ENCODE data around the gene THRB.
A peak's percentile ranks its signal among the peaks of the same experiment; 100 is the strongest.

Gene THRB

GRCh38 chr3:24385012-24385615, 109.5 kb downstream of the THRB start:
- Histone ChIP-seq H3K27me3 (ENCODE audit: control insufficient read depth in 1 of 2, insufficient read depth in 1 of 2, low read length in 2 of 2) (no peaks in the 10 kb centered on the region), H3K4me1 (ENCODE audit: control insufficient read depth, insufficient read depth, low read depth, low read length) (peaks cover 6% of the 10 kb centered on the region), H3K36me3 (ENCODE audit: control insufficient read depth in 1 of 2, insufficient read depth in 2 of 2, low read depth in 1 of 2, low read length in 2 of 2) (no peaks in the 10 kb centered on the region), H2BK15ac (ENCODE audit: low read depth, poor library complexity, severe bottlenecking) (no peak overlapping the region), H3K18ac (ENCODE audit: low read depth in 1 of 2, low read length in 2 of 2) (peak overlapping the region in 1 of 2 experiments; percentile 80), H3K23ac (ENCODE audit: low read length in 2 of 2) (no peak overlapping the region), H2AFZ (ENCODE audit: low read depth, low read length) (no peak overlapping the region), H3K4me2 (ENCODE audit: low read length, poor library complexity, severe bottlenecking) (no peak overlapping the region), H3K4ac (ENCODE audit: low read depth in 1 of 2, low read length in 2 of 2) (no peak overlapping the region), H3K9me3 (ENCODE audit: control insufficient read depth, low read length) (no peaks in the 10 kb centered on the region), H3K4me3 (ENCODE audit: insufficient read depth in 1 of 2, low read depth in 1 of 2, low read length in 2 of 2) (no peak overlapping the region), H3K14ac (ENCODE audit: low read length in 2 of 2) (peak overlapping the region in 1 of 2 experiments; percentile 79), H2BK12ac (ENCODE audit: low read length in 2 of 2) (no peak overlapping the region), H3K27ac (ENCODE audit: low read length, poor library complexity, severe bottlenecking) (no peak overlapping the region), H2BK120ac (ENCODE audit: low read depth, low read length) (no peak overlapping the region), H2AK5ac (ENCODE audit: low read length, severe bottlenecking) (no peak overlapping the region), H4K91ac (ENCODE audit: low read length) (no peak overlapping the region), H2BK5ac (ENCODE audit: low read depth, low read length, poor library complexity, severe bottlenecking) (no peak overlapping the region), H4K8ac (ENCODE audit: low read length) (no peak overlapping the region), H3K9ac (ENCODE audit: low read length) (no peak overlapping the region), H3K79me1 (replicated peaks; ENCODE audit: low read length, poor library complexity, severe bottlenecking) (peaks cover 3% of the 10 kb centered on the region)
- no peak for DNase-seq
- 44% methylated on average over 2 of the region's 2 CpGs for WGBS

- no peaks in the 10 kb centered on the region for H3K9me3 ChIP-seq (ENCODE audit: control insufficient read depth, low read length)
- no peak overlapping the region for H2BK5ac ChIP-seq (ENCODE audit: low read depth, low read length, poor library complexity, severe bottlenecking)
- DNase-seq = no peak
- H2BK12ac ChIP-seq (ENCODE audit: low read length in 2 of 2) = no peak overlapping the region
- H2AK5ac ChIP-seq (ENCODE audit: low read length, severe bottlenecking) = no peak overlapping the region
- H3K23ac ChIP-seq (ENCODE audit: low read length in 2 of 2) = no peak overlapping the region
- no peak overlapping the region for H3K4me3 ChIP-seq (ENCODE audit: insufficient read depth in 1 of 2, low read depth in 1 of 2, low read length in 2 of 2)
- H2BK120ac ChIP-seq (ENCODE audit: low read depth, low read length) = no peak overlapping the region
- H3K18ac ChIP-seq (ENCODE audit: low read depth in 1 of 2, low read length in 2 of 2) = no peak overlapping the region
- no peak overlapping the region for H3K4ac ChIP-seq (ENCODE audit: low read depth in 1 of 2, low read length in 2 of 2)
- H3K14ac ChIP-seq (ENCODE audit: low read length in 2 of 2) = no peak overlapping the region
- no peak overlapping the region for H3K4me2 ChIP-seq (ENCODE audit: low read length, poor library complexity, severe bottlenecking)
- no peak overlapping the region for H2AFZ ChIP-seq (ENCODE audit: low read depth, low read length)
- H3K36me3 ChIP-seq (ENCODE audit: control insufficient read depth in 1 of 2, insufficient read depth in 2 of 2, low read depth in 1 of 2, low read length in 2 of 2) = no peaks in the 10 kb centered on the region
- H4K8ac ChIP-seq (ENCODE audit: low read length) = no peak overlapping the region
- peaks cover 3% of the 10 kb centered on the region for H3K79me1 ChIP-seq (replicated peaks; ENCODE audit: low read length, poor library complexity, severe bottlenecking)
- WGBS = 100% methylated on average over 2 of the region's 2 CpGs
- H3K27me3 ChIP-seq (ENCODE audit: control insufficient read depth in 1 of 2, insufficient read depth in 1 of 2, low read length in 2 of 2) = no peaks in the 10 kb centered on the region
- H3K4me1 ChIP-seq (ENCODE audit: control insufficient read depth, insufficient read depth, low read depth, low read length) = no peaks in the 10 kb centered on the region
- H3K9ac ChIP-seq (ENCODE audit: low read length) = no peak overlapping the region
- H4K91ac ChIP-seq (ENCODE audit: low read length) = no peak overlapping the region
- no peak overlapping the region for H2BK15ac ChIP-seq (ENCODE audit: low read depth, poor library complexity, severe bottlenecking)
- H3K27ac ChIP-seq (ENCODE audit: low read length, poor library complexity, severe bottlenecking) = no peak overlapping the region
Observed at GRCh38 chr3:24382647-24383046, 112.0 kb downstream of the THRB start.

- Histone ChIP-seq H2BK15ac (ENCODE audit: low read depth, poor library complexity, severe bottlenecking) (no peak overlapping the region), H3K27me3 (ENCODE audit: control insufficient read depth in 1 of 2, insufficient read depth in 1 of 2, low read length in 2 of 2) (no peaks in the 10 kb centered on the region), H2BK12ac (ENCODE audit: low read length in 2 of 2) (no peak overlapping the region), H3K4me3 (ENCODE audit: insufficient read depth in 1 of 2, low read depth in 1 of 2, low read length in 2 of 2) (no peak overlapping the region), H3K9ac (ENCODE audit: low read length) (no peak overlapping the region), H4K91ac (ENCODE audit: low read length) (no peak overlapping the region), H2BK5ac (ENCODE audit: low read depth, low read length, poor library complexity, severe bottlenecking) (no peak overlapping the region), H2AFZ (ENCODE audit: low read depth, low read length) (no peak overlapping the region), H3K18ac (ENCODE audit: low read depth in 1 of 2, low read length in 2 of 2) (no peak overlapping the region), H4K8ac (ENCODE audit: low read length) (no peak overlapping the region), H2AK5ac (ENCODE audit: low read length, severe bottlenecking) (no peak overlapping the region), H3K9me3 (ENCODE audit: control insufficient read depth, low read length) (no peaks in the 10 kb centered on the region), H3K4me2 (ENCODE audit: low read length, poor library complexity, severe bottlenecking) (no peak overlapping the region), H3K14ac (ENCODE audit: low read length in 2 of 2) (no peak overlapping the region), H3K79me1 (replicated peaks; ENCODE audit: low read length, poor library complexity, severe bottlenecking) (peaks cover 4% of the 10 kb centered on the region), H2BK120ac (ENCODE audit: low read depth, low read length) (no peak overlapping the region), H3K23ac (ENCODE audit: low read length in 2 of 2) (no peak overlapping the region), H3K27ac (ENCODE audit: low read length, poor library complexity, severe bottlenecking) (no peak overlapping the region), H3K4me1 (ENCODE audit: control insufficient read depth, insufficient read depth, low read depth, low read length) (no peaks in the 10 kb centered on the region), H3K4ac (ENCODE audit: low read depth in 1 of 2, low read length in 2 of 2) (no peak overlapping the region), H3K36me3 (ENCODE audit: control insufficient read depth in 1 of 2, insufficient read depth in 2 of 2, low read depth in 1 of 2, low read length in 2 of 2) (no peaks in the 10 kb centered on the region)
- no peak for DNase-seq
Observed at GRCh38 chr3:24379936-24380335, 114.7 kb downstream of the THRB start.

- H2BK120ac ChIP-seq (ENCODE audit: low read depth, low read length) = no peak overlapping the region
- no peak overlapping the region for H2BK12ac ChIP-seq (ENCODE audit: low read length in 2 of 2)
- no peak overlapping the region for H3K4me3 ChIP-seq (ENCODE audit: insufficient read depth in 1 of 2, low read depth in 1 of 2, low read length in 2 of 2)
- DNase-seq = no peak
- no peaks in the 10 kb centered on the region for H3K27me3 ChIP-seq (ENCODE audit: control insufficient read depth in 1 of 2, insufficient read depth in 1 of 2, low read length in 2 of 2)
- no peak overlapping the region for H4K91ac ChIP-seq (ENCODE audit: low read length)
- no peaks in the 10 kb centered on the region for H3K36me3 ChIP-seq (ENCODE audit: control insufficient read depth in 1 of 2, insufficient read depth in 2 of 2, low read depth in 1 of 2, low read length in 2 of 2)
- no peak overlapping the region for H3K27ac ChIP-seq (ENCODE audit: low read length, poor library complexity, severe bottlenecking)
- H3K18ac ChIP-seq (ENCODE audit: low read depth in 1 of 2, low read length in 2 of 2) = no peak overlapping the region
- no peaks in the 10 kb centered on the region for H3K4me1 ChIP-seq (ENCODE audit: control insufficient read depth, insufficient read depth, low read depth, low read length)
- H3K4me2 ChIP-seq (ENCODE audit: low read length, poor library complexity, severe bottlenecking) = no peak overlapping the region
- WGBS = 100% methylated on average over 2 of the region's 3 CpGs
- H2BK15ac ChIP-seq (ENCODE audit: low read depth, poor library complexity, severe bottlenecking) = no peak overlapping the region
- no peak overlapping the region for H3K9ac ChIP-seq (ENCODE audit: low read length)
- no peak overlapping the region for H4K8ac ChIP-seq (ENCODE audit: low read length)
- no peak overlapping the region for H3K14ac ChIP-seq (ENCODE audit: low read length in 2 of 2)
- H2AK5ac ChIP-seq (ENCODE audit: low read length, severe bottlenecking) = no peak overlapping the region
- no peak overlapping the region for H3K23ac ChIP-seq (ENCODE audit: low read length in 2 of 2)
- H3K79me1 ChIP-seq (replicated peaks; ENCODE audit: low read length, poor library complexity, severe bottlenecking) = peaks cover 4% of the 10 kb centered on the region
- no peak overlapping the region for H2BK5ac ChIP-seq (ENCODE audit: low read depth, low read length, poor library complexity, severe bottlenecking)
- no peaks in the 10 kb centered on the region for H3K9me3 ChIP-seq (ENCODE audit: control insufficient read depth, low read length)
- H2AFZ ChIP-seq (ENCODE audit: low read depth, low read length) = no peak overlapping the region
- no peak overlapping the region for H3K4ac ChIP-seq (ENCODE audit: low read depth in 1 of 2, low read length in 2 of 2)
Observed at GRCh38 chr3:24378313-24378712, 116.3 kb downstream of the THRB start.
